Peyer's patch (tissue), 4 donors: ENCODE data around the gene GDI2.

Source experiments
- CTCF ChIP-seq, 6 experiments: fragments of 450-650 bp in 4 of 6; fragments of 200-600 bp in 2 of 6; sonication (generic) in 1 of 6; IDR thresholded peaks; one replicate each; pipeline ENCODE4 v1.5.1; 2017 to 2019; ENCODE audit warnings: antibody characterized with exemption in 6 of 6, mild to moderate bottlenecking in 3 of 6, moderate library complexity in 1 of 6
- POLR2A ChIP-seq, 2 donors: fragments of 450-650 bp; IDR thresholded peaks; one replicate each; pipeline ENCODE4 v1.5.1; 2017; ENCODE audit warnings: antibody characterized with exemption in 2 of 2, mild to moderate bottlenecking in 2 of 2, moderate library complexity in 2 of 2

GRCh38 chr10:5732141-5732540 is 81.1 kb downstream of the GDI2 start:
- no peak for TF ChIP-seq CTCF (IDR thresholded peaks at IDR 0.05)
- no peak for TF ChIP-seq POLR2A (IDR thresholded peaks at IDR 0.05)
